Head of caudate nucleus (tissue), 42 donors: ENCODE data around the gene CLEC5A.

ENCODE experiments used
- DNase-seq, 42 donors: peaks; one replicate each; pipeline versions ENCODE4 v3.0.0 to v3.0.0-alpha.2; 2020 to 2021; ENCODE audit warnings: mixed read lengths in 7 of 42
- intact Hi-C: fragments of 100-400 bp; cut with DNase I; formaldehyde crosslinking; loops from one replicate; pipeline ENCODE4 v1.15.0; 2022

Gene CLEC5A

GRCh38 chr7:141877365-141877764 lies 69.4 kb downstream of the CLEC5A start:
- no peak for DNase-seq
- intact Hi-C loops = no loop called here
